ENCODE results near the gene COG1.
"Not testable (repeated sequence)": the region's sequence is repeated elsewhere in the genome, so short reads cannot be mapped to it uniquely, and the experiment has no call there.

The COG1 gene

DNA sequence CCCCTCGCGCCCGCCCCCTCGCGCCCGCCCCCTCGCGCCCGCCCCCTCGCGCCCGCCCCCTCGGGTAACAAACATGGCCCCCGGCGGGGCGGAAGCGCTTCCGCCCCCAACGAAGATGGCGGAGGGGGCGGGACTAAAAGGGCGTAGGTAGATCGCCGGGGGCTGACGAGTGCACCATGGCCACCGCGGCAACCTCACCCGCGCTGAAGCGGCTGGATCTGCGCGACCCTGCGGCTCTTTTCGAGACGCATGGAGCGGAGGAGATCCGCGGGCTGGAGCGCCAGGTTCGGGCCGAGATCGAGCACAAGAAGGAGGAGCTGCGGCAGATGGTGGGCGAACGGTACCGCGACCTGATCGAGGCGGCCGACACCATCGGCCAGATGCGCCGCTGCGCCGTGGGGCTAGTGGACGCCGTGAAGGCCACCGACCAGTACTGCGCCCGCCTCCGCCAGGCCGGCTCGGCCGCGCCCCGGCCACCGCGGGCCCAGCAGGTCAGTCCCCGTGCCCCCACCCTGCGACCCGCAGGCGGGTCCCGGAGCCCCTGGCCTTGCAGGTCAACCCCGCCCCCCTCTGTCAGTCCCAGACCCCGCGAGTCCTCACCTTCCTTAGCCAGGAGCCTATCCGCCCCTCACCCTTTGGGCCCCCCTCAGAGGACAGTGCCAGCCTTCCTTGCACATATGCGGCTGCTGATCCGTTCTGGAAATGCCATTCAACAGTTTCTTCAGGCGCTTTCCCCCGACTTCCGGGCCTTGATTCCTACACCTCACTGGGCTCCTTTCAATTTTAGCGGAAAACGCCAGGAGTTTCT is at the start of gene COG1:
COG1 (plus strand) TSS at position 162 of the 808 bp plus-strand sequence; CDS start at position 177, 15 bp downstream.
- in situ Hi-C loops (cut with HindIII; ENCODE audit: low sequenced_read_pairs), result no loop called here

DNA sequence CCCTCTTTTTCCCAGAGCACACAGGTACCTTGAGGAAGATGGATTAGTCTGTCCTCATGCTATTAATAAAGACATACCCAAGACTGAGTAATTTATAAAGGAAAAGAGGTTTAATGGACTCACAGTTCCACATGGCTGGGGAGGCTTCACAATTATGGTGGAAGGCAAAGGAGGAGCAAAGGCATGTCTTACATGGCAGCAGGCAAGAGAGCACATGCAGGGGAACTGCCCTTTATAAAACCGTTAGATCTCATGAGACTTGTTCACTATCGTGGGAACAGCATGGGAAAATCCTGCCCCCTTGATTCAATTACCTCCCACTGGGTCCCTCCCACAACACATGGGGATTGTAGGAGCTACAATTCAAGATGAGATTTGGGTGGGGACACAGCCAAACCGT is 48.6 kb upstream of the COG1 start:
- in situ Hi-C loops (cut with HindIII; ENCODE audit: low sequenced_read_pairs), result not testable (repeated sequence)

- in situ Hi-C loops (cut with HindIII; ENCODE audit: low sequenced_read_pairs), result no loop called here
Observed at GRCh38 chr17:73145641-73146040, 47.2 kb upstream of the COG1 start.

GRCh38 chr17:73147791-73148190 is 45.1 kb upstream of the COG1 start:
- in situ Hi-C loops (cut with HindIII; ENCODE audit: low sequenced_read_pairs), result not testable (repeated sequence)

DNA sequence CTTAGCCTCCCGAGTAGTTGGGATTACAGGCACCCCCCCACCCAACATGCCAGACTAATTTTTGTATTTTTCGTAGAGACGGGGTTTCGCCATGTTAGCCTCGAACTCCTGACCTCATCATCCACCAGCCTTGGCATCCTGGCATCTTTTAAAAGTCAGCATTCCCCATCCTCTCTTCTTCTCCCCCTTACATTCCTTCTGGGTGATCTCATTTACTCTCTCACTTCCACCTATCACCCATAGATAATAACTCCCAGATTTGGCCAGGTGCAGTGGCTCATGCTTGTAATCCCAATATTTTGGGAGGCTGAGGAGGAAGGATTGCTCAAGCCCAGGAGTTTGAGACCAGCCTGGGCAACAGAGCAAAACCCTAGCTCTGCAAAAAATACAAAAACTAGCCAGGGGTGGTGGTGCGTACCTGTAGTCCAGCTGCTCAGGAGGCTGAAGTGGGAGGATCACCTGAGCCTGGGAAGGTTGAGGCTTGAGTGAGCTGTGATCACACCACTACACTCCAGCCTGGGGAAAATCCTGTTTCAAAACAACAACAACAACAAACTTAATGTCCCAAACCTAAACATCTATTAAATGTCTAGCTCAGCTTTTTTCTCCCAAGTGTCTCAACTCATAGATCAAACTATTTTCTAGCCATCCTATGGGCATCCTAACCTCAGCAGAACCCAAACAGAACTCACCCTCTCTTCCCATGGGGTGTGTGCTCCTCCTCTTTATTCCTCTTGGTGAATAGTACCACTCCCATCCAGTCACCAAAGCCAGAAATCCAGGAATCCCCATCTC is 44.1 kb upstream of the COG1 start:
- in situ Hi-C loops (cut with HindIII; ENCODE audit: low sequenced_read_pairs), result no loop called here

DNA sequence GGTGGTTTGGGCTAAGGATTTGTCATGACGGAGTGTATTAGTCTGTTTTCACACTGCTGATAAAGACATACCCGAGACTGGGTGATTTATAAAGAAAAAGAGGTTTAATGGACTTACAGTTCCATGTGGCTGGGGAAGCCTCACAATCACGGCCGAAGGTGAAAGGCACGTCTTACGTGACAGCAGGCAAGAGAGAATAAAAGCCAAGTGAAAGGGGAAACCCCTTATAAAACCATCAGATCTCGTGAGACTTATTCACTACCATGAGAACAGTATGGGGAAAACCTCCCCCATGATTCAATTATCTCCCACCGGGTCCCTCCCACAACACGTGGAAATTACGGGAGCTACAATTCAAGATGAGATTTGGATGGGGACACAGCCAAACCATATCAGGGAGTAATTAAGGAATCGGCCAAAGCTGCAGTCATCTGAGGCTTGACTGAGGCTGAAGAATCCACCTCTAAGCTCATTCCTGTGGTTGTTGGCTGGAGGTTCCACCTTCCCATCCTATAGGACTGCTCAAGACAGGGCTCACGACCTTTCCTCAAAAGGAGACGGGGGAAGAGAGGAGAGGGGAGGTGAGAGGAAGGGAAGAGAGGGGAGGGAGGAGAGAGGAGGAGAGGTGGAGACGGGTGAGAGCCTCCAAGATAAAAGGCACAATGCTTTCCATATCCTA is 42.1 kb upstream of the COG1 start:
- in situ Hi-C loops (cut with HindIII; ENCODE audit: low sequenced_read_pairs), result not testable (repeated sequence)

- in situ Hi-C loops (cut with HindIII; ENCODE audit: low sequenced_read_pairs), result no loop called here
Observed at GRCh38 chr17:73151916-73152632, 40.8 kb upstream of the COG1 start.

DNA sequence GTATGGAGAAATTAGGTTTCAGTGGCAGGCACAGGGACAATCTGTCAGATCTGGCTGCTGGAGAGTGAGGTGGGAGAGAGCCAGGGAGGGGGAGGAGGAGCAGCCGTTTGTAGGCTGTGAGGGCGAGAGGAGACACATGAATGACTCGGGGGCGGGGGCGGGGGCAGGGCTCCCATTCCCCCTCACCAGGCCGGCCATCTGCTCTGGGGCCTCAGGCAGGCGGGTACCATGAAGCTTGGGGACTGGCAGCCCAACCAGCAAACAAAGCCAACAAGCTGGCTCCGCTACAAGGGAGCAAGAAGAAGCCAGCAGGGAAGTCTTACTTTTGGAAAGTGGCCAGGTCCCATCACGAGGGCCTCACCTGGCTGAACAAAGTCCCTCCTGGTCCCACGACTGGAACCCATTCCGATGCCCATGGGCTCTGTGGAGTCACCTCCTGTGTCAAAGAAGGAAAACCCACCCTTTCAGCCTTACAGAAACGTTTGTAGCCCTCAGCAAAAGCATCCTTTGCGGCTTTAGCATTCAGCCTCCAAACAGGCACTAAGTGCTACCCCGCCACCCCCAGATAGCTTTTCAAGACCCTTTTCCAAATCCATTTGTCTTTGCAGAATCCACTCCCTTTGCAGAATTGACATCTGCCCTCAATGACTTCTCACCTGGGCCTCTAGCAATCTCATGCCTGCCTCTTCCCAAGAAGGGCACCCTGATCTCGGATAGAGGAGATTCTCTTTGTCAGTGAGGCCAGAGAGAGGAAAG is 37.3 kb upstream of the COG1 start:
- in situ Hi-C loops (cut with HindIII; ENCODE audit: low sequenced_read_pairs), result no loop called here

DNA sequence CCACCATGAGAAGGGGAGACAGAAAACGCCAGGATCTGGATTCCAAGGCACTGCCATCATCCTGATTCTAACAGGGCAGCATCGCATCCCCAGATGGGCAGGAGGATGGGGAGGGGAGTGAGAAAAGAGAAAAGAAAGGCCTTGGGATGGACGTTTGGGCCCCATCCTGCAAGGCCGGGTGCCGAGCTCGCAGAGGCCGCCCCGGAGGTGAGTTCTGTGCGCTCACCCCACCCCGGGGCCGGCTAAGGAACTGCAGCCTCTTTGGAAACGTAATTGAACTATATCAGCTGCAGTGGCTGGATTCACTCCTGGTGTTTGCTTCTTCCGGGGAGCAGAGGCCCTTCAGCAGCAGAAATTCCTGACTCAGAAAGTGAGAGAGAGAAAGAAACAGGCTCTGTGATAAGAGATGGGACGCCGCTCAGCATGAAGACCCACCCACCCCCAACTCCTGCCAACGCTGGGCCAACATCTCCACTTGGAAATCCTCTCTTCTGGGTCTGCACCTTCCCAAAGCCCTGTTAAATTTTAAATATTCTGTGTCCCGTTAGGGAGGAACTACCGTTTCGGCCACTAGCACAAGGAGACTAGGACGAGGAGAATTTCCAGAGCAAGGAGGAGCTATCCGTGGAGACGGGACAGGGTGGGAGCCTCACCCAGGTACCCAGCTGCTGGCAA is 36.6 kb upstream of the COG1 start:
- in situ Hi-C loops (cut with HindIII; ENCODE audit: low sequenced_read_pairs), result no loop called here

GRCh38 chr17:73156887-73157520 is 35.9 kb upstream of the COG1 start:
- in situ Hi-C loops (cut with HindIII; ENCODE audit: low sequenced_read_pairs), result no loop called here

GRCh38 chr17:73157521-73157890 is 35.3 kb upstream of the COG1 start:
- in situ Hi-C loops (cut with HindIII; ENCODE audit: low sequenced_read_pairs), result no loop called here

DNA sequence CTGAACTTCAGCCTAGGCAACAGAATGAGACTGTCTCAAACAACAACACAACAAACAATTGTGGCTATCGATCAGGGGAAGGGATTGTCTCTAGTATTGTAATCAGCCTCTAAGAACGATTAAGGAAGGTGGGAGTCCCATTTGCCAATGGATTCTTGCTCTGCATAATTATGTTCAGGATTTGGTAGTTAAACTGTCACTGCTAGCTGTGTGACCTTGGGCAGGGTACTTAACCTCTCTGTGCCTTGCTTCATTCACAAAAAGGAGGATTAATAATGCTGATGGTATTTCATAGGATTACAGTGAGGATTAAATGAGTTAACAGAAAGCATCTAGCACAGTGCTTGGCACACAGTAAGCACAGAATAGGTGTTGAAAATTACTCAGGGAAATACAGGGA is 34.7 kb upstream of the COG1 start:
- in situ Hi-C loops (cut with HindIII; ENCODE audit: low sequenced_read_pairs), result no loop called here

GRCh38 chr17:73160980-73161630 is 31.8 kb upstream of the COG1 start:
- in situ Hi-C loops (cut with HindIII; ENCODE audit: low sequenced_read_pairs), result no loop called here

DNA sequence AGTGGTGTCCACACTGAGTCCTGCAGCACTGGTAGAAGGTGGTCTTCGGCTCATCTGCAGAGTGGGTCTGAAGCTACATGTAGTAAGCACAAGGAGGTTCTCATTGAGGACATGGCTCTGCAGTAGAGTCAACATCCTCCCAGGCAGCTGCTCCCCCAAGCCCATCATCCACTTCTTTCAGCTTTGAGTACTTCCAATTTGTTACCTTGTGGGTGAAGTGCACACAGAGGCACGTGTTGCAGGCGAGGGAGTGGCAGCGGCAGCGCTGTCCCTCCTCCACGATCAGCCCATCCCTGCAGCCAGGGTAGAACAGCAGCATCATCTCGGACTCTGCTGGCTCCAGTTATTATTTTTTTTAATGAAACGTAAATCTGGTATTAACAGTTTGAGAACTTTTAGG is 29.8 kb upstream of the COG1 start:
- in situ Hi-C loops (cut with HindIII; ENCODE audit: low sequenced_read_pairs), result no loop called here

- in situ Hi-C loops (cut with HindIII; ENCODE audit: low sequenced_read_pairs), result no loop called here
Observed at GRCh38 chr17:73165616-73166404, 27.0 kb upstream of the COG1 start.

DNA sequence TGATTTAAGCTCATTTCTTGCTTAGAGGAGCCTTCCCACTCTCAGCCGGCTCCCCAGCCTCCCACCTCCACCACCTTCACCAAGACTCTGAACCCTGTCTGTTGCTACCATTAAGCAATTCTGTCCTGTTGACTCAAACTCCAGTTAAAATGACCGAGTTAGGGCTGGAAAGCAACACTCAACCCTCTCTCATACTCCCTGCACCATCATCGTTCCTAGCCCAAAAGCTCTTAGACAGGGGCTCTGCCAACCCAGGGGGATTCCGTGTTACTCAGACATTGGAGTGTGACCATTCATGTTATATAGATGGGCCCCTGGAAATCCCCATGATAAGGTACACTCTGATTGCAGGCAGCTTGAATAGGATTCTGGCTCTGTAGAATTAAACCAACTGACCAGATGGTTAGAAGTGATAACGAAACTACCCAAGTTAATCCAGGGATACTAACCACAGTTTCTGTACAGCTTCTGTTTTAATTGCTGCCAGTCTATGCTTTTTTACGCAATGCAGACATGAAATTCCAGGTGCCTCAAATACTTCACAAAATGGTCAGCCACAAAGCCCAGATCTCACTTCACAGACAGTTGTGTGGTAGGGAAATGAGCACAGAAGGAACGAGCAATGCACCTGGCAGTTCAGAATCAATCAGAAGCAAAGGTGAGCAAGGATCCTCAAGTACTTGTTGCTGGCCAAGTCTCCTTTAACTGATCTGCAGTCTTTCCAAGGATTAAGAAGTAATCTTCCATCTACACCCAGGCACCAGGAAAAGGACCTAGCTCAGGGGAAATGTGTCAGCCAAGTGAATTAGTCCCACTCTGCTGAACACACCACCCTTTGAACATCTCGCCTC is 25.9 kb upstream of the COG1 start:
- in situ Hi-C loops (cut with HindIII; ENCODE audit: low sequenced_read_pairs), result no loop called here

DNA sequence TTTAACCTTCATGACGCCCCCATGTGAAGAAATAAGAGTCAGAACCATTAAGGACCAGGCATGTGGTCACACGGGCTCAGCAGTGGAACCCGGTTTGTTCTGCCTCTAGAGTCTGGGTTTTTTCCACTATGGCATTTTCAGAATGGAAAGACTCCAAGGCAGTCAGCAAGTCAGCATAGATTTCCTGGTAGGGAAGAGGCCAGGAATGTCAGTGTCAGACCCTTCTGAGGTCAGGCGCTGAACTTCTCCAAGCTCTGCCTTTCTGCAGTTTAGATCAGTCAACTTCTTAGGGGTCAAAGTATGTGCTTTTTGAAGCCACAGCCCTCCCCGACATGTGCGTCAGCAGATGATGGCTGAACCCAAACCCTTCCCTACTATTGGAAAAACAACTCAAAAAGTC is 24.2 kb upstream of the COG1 start:
- in situ Hi-C loops (cut with HindIII; ENCODE audit: low sequenced_read_pairs), result no loop called here

All from DLD1 (cell line).